SU-DHL-6 (cell line): ENCODE data around the gene PPFIBP1.
"Not testable (repeated sequence)": the region's sequence is repeated elsewhere in the genome, so short reads cannot be mapped to it uniquely, and the experiment has no call there.

ENCODE experiments used
- H2AFZ ChIP-seq: fragments of 200-600 bp; sonication (generic); 2 replicates; pipeline ENCODE4 v1.6.1; 2014; ENCODE audit warnings: low read depth, mild to moderate bottlenecking, moderate library complexity, mixed read lengths, antibody characterized with exemption, low read length; ENCODE audit not compliant: severe bottlenecking
- H3F3A ChIP-seq: fragments of 200-600 bp; shearing (Covaris generic); 2 replicates; pipeline ENCODE4 v1.6.0; 2016; ENCODE audit warnings: antibody characterized with exemption, mild to moderate bottlenecking; ENCODE audit not compliant: insufficient read depth
- H3K27ac ChIP-seq: fragments of 200-600 bp; sonication (generic); 2 replicates; pipeline ENCODE4 v1.5.1; 2016; ENCODE audit warnings: low read depth, mild to moderate bottlenecking, low read length, moderate library complexity, mixed read lengths
- H3K27me3 ChIP-seq: fragments of 200-600 bp; sonication (generic), shearing (Covaris generic); 2 replicates; pipeline ENCODE4 v1.6.0; 2014; ENCODE audit warnings: mild to moderate bottlenecking, low read length
- H3K36me3 ChIP-seq: fragments of 200-600 bp; sonication (generic); 2 replicates; pipeline ENCODE4 v1.6.1; 2014; ENCODE audit warnings: mild to moderate bottlenecking, low read length, mixed read lengths
- H3K4me2 ChIP-seq: fragments of 300-600, 200-600 bp; shearing (Covaris generic), sonication (generic); 2 replicates; pipeline ENCODE4 v1.6.0; 2014; ENCODE audit warnings: low read length, low read depth, mild to moderate bottlenecking; ENCODE audit not compliant: poor library complexity, severe bottlenecking
- H3K4me3 ChIP-seq: fragments of 200-600 bp; sonication (generic); 2 replicates; pipeline ENCODE4 v1.5.1; 2014; ENCODE audit warnings: antibody characterized with exemption, low read length, mild to moderate bottlenecking, mixed read lengths; ENCODE audit not compliant: insufficient read depth, poor library complexity, severe bottlenecking
- H3K79me2 ChIP-seq: fragments of 200-600 bp; sonication (generic); 2 replicates; pipeline ENCODE4 v1.6.1; 2014; ENCODE audit warnings: mild to moderate bottlenecking, low read length, moderate library complexity; ENCODE audit not compliant: insufficient read depth
- H3K9ac ChIP-seq: fragments of 200-600 bp; sonication (generic); 2 replicates; pipeline ENCODE4 v1.7.0; 2014; ENCODE audit warnings: mild to moderate bottlenecking, low read length
- H3K9me2 ChIP-seq: fragments of 200-600 bp; sonication (generic); replicated peaks from 2 replicates; pipeline ENCODE4 v1.6.1; 2014; ENCODE audit warnings: low read length; ENCODE audit not compliant: insufficient read depth
- H3K9me3 ChIP-seq: fragments of 200-600 bp; sonication (generic); 2 replicates; pipeline ENCODE4 v1.6.1; 2014; ENCODE audit warnings: low read length, mixed read lengths; ENCODE audit not compliant: insufficient read depth
- H4K20me1 ChIP-seq: fragments of 200-600 bp; sonication (generic); 2 replicates; pipeline ENCODE4 v1.6.1; 2014; ENCODE audit warnings: low read depth, mild to moderate bottlenecking, antibody characterized with exemption, low read length, moderate library complexity, mixed read lengths
- CTCF ChIP-seq: fragments of 200-600 bp; sonication (generic); IDR thresholded peaks from one replicate; pipeline ENCODE4 v1.5.1; 2017; ENCODE audit warnings: antibody characterized with exemption, mild to moderate bottlenecking, low read length, moderate library complexity; ENCODE audit not compliant: insufficient read depth, poor library complexity, severe bottlenecking
- EZH2phosphoT487 ChIP-seq: fragments of 200-600 bp; sonication (generic), shearing (Covaris generic); conservative IDR thresholded peaks from 2 replicates; pipeline ENCODE4 v1.6.1; 2018; ENCODE audit warnings: mild to moderate bottlenecking, antibody characterized with exemption, low read length, moderate library complexity, mixed read lengths

PPFIBP1 gene

GRCh38 chr12:27651201-27651600 lies 127.2 kb downstream of the PPFIBP1 start:
- H3K9ac ChIP-seq, result no peak overlapping the region
- no peaks in the 10 kb centered on the region for H3K9me2 ChIP-seq
- H3K27me3 ChIP-seq, result no peaks in the 10 kb centered on the region
- H3K79me2 ChIP-seq, result no peaks in the 10 kb centered on the region
- H3K9me3 ChIP-seq, result no peaks in the 10 kb centered on the region
- TF ChIP-seq CTCF, result no peak
- no peaks in the 10 kb centered on the region for H3K36me3 ChIP-seq
- H3K4me3 ChIP-seq, result no peak overlapping the region
- H3K4me2 ChIP-seq, result no peak overlapping the region
- no peak overlapping the region for H2AFZ ChIP-seq
- H4K20me1 ChIP-seq, result no peaks in the 10 kb centered on the region
- H3F3A ChIP-seq, result no peaks in the 10 kb centered on the region
- no peak overlapping the region for H3K27ac ChIP-seq

GRCh38 chr12:27652174-27652763 lies 128.3 kb downstream of the PPFIBP1 start:
- Histone ChIP-seq H2AFZ (no peak overlapping the region), H3K4me3 (no peak overlapping the region), H3K9ac (no peak overlapping the region), H3K27me3 (no peaks in the 10 kb centered on the region), H3F3A (no peaks in the 10 kb centered on the region), H3K79me2 (no peaks in the 10 kb centered on the region), H3K27ac (no peak overlapping the region), H3K9me3 (no peaks in the 10 kb centered on the region), H4K20me1 (no peaks in the 10 kb centered on the region), H3K4me2 (no peak overlapping the region), H3K9me2 (no peaks in the 10 kb centered on the region), H3K36me3 (no peaks in the 10 kb centered on the region)
- TF ChIP-seq CTCF (peak; percentile 91), EZH2phosphoT487 (no peak)

GRCh38 chr12:27653661-27654060 lies 129.7 kb downstream of the PPFIBP1 start:
- no peak overlapping the region for H3K4me3 ChIP-seq
- no peak overlapping the region for H3K27ac ChIP-seq
- no peaks in the 10 kb centered on the region for H3F3A ChIP-seq
- H3K36me3 ChIP-seq, result no peaks in the 10 kb centered on the region
- H3K79me2 ChIP-seq, result no peaks in the 10 kb centered on the region
- no peaks in the 10 kb centered on the region for H3K27me3 ChIP-seq
- no peaks in the 10 kb centered on the region for H3K9me3 ChIP-seq
- H4K20me1 ChIP-seq, result no peaks in the 10 kb centered on the region
- no peak overlapping the region for H2AFZ ChIP-seq
- no peaks in the 10 kb centered on the region for H3K9me2 ChIP-seq
- H3K4me2 ChIP-seq, result no peak overlapping the region
- H3K9ac ChIP-seq, result no peak overlapping the region
- TF ChIP-seq EZH2phosphoT487 (no peak), CTCF (no peak)

GRCh38 chr12:27655476-27655875 lies 131.5 kb downstream of the PPFIBP1 start:
- H4K20me1 ChIP-seq, H3K79me2 ChIP-seq, H3K9me3 ChIP-seq, H2AFZ ChIP-seq, H3F3A ChIP-seq, H3K4me3 ChIP-seq, H3K4me2 ChIP-seq, H3K36me3 ChIP-seq, H3K27me3 ChIP-seq, H3K9me2 ChIP-seq, H3K9ac ChIP-seq, H3K27ac ChIP-seq: not testable (repeated sequence)
